OCI-LY7 (cell line): Measurements from ENCODE around the gene ASB11.

Source experiments
- EZH2phosphoT487 ChIP-seq: fragments of 200-600 bp; sonication (generic); IDR thresholded peaks from 2 replicates; pipeline ENCODE4 v1.6.1; 2018; ENCODE audit warnings: low read depth, borderline replicate concordance, mild to moderate bottlenecking, mixed run types, antibody characterized with exemption, low read length, moderate library complexity, mixed read lengths
- TF ChIP-seq, protein P1 (sequence below): fragments of 200-600 bp; sonication (generic); conservative IDR thresholded peaks from 2 replicates; pipeline ENCODE4 v1.5.1; 2014; ENCODE audit warnings: mild to moderate bottlenecking, antibody characterized with exemption, low read length, moderate library complexity, mixed read lengths

DNA sequence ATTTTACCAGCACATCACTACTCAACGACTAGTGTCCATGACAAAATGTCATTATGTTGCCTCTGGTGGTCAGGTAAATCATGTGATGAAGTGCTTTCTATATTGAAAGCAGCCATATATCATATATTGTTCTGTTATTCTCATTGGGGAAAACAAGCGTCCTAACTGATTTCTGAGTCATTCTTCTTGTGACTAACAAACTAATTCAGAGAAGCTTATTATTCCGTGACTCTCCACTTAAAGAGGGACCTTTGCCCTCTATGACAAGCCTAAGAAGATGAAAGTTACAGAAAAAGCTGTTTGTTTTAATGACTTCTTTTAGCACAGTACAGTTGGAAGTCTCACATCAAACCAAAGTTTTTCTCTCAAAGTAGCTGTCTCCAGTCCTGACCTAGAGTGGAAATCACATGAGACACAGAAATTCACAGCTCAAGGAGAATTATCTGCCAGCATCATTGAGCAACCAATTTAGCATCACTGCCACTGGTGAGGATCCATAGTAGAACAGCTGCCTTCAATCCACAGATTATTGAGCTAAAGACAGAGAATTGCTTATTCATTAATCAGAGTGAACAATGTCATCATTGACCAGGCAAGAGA is 81.9 kb downstream of the ASB11 start:
- TF ChIP-seq, protein P1, sequence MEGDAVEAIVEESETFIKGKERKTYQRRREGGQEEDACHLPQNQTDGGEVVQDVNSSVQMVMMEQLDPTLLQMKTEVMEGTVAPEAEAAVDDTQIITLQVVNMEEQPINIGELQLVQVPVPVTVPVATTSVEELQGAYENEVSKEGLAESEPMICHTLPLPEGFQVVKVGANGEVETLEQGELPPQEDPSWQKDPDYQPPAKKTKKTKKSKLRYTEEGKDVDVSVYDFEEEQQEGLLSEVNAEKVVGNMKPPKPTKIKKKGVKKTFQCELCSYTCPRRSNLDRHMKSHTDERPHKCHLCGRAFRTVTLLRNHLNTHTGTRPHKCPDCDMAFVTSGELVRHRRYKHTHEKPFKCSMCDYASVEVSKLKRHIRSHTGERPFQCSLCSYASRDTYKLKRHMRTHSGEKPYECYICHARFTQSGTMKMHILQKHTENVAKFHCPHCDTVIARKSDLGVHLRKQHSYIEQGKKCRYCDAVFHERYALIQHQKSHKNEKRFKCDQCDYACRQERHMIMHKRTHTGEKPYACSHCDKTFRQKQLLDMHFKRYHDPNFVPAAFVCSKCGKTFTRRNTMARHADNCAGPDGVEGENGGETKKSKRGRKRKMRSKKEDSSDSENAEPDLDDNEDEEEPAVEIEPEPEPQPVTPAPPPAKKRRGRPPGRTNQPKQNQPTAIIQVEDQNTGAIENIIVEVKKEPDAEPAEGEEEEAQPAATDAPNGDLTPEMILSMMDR: no peak
- TF ChIP-seq EZH2phosphoT487: no peak
